Psoas muscle (tissue), 8 donors: ENCODE results near the gene GRID1. TPM values are rescaled to one million over a fixed set of nuclear protein-coding genes. Genes with fewer than 3 reads are reported as not detected.

Experiments
- ATAC-seq, 4 donors: fragments of 200-7000 bp; cut with Tn5 transposase; one replicate each; pipeline ENCODE4 v1.9.1; 2020; ENCODE audit warnings: moderate library complexity in 3 of 4, mild to moderate bottlenecking in 2 of 4
- DNase-seq, 2 donors: peaks; one replicate each; pipeline ENCODE4 v3.0.0-alpha.2; 2020
- H3K27ac ChIP-seq: fragments of 200-600 bp; one replicate; pipeline ENCODE4 v1.8.0; 2022
- H3K27me3 ChIP-seq, 3 donors: fragments of 200-600 bp in 1 of 3; one replicate each; pipeline versions ENCODE4 v1.6.1 to v1.8.0; 2013 to 2022; ENCODE audit warnings: low read length in 2 of 3, mild to moderate bottlenecking in 2 of 3, moderate library complexity in 1 of 3; ENCODE audit not compliant: insufficient read depth in 3 of 3
- H3K36me3 ChIP-seq, 2 donors: fragments of 200-600 bp in 1 of 2; one replicate each; pipeline versions ENCODE4 v1.6.1 to v1.8.0; 2013 to 2022; ENCODE audit warnings: low read depth in 1 of 2, mild to moderate bottlenecking in 1 of 2, moderate library complexity in 1 of 2; ENCODE audit not compliant: insufficient read depth in 1 of 2
- H3K4me1 ChIP-seq: fragments of 200-600 bp; one replicate; pipeline ENCODE4 v1.8.0; 2022
- H3K4me3 ChIP-seq: fragments of 200-600 bp; one replicate; pipeline ENCODE4 v1.8.0; 2022; ENCODE audit warnings: mild to moderate bottlenecking
- H3K9me3 ChIP-seq: fragments of 200-600 bp; one replicate; pipeline ENCODE4 v1.8.0; 2022
- CTCF ChIP-seq: fragments of 200-600 bp; IDR thresholded peaks from one replicate; pipeline ENCODE4 v1.8.0; 2022; ENCODE audit warnings: antibody characterized with exemption
- WGBS, 3 donors: extraction: QIAGEN DNeasy Blood & Tissue Kit; methylation state at CpG; one replicate each; pipeline versions ENCODE4 v1.1.6 to v1.1.7; 2013; 5-methylcytosine and 5-hydroxymethylcytosine counted together
- intact Hi-C, 2 donors: fragments of 100-400 bp; cut with DNase I; formaldehyde crosslinking; loops; one replicate each; pipeline versions ENCODE4 v1.11.0 to v1.14.2; 2022
- polyA plus RNA-seq, 3 donors: library from polyadenylated mRNA; stranded (reverse); fragments of 200-250 nt; gene quantifications; one replicate each; pipeline ENCODE4 v1.2.3, GENCODE V29; 2013
- total RNA-seq, 4 donors: library from RNA; stranded (reverse); fragmentation: NEBNext Ultra II Directional in 2 of 4; extraction: Animal tissue kit (Norgen Biotek cat#: 25700) in 2 of 4; gene quantifications; one replicate each; pipeline versions ENCODE4 v1.2.1 to v1.2.4, GENCODE V29; 2021 to 2023
- donor health status: healthy with polysubstance abuse.
- donor health status: DM: no; HTN: no; CAD: no; lungs with moderate emphysema.
- donor health status: Bipolar disorder and iron deficiency.
- donor health status: healthy.
- donor health status: DM: yes; HTN: yes; CAD: no.
- donor health status: DM: no; HTN: no; CAD: no.
- donor health status: DM: no; HTN: no; CAD: no.
- donor health status: DM: yes; HTN: yes; CAD: no.

The GRID1 gene
- total and polyA plus RNA-seq, 7 donors = 0.17 to 0.56 (median 0.24) TPM

GRCh38 chr10:86403183-86403797 is 36.7 kb upstream of the GRID1 start:
- intact Hi-C loops = no loop called here

GRCh38 chr10:86402283-86402941 is 35.8 kb upstream of the GRID1 start:
- Histone ChIP-seq H3K36me3 (no peaks in the 10 kb centered on the region), H3K9me3 (no peaks in the 10 kb centered on the region), H3K27ac (no peak overlapping the region), H3K4me1 (peaks cover 10% of the 10 kb centered on the region), H3K4me3 (no peak overlapping the region), H3K27me3 (no peaks in the 10 kb centered on the region)
- WGBS, 3 donors = 7 to 11% (median 10%) methylated on average over 18 of the region's 18 CpGs
- DNase-seq (no peak), ATAC-seq (no peak)
- no peak for TF ChIP-seq CTCF
- intact Hi-C loops = no loop called here

More at GRCh38 chr10:86403183-86403797, 36.7 kb upstream of the GRID1 start:
- H3K9me3 ChIP-seq = no peaks in the 10 kb centered on the region
- H3K4me1 ChIP-seq = peaks cover 10% of the 10 kb centered on the region
- WGBS, 3 donors = 44 to 54% (median 47%) methylated on average over 6 of the region's 6 CpGs
- no peak for TF ChIP-seq CTCF
- H3K36me3 ChIP-seq = no peaks in the 10 kb centered on the region
- H3K4me3 ChIP-seq = no peak overlapping the region
- DNase-seq (no peak), ATAC-seq (no peak)
- H3K27me3 ChIP-seq = no peaks in the 10 kb centered on the region
- H3K27ac ChIP-seq = no peak overlapping the region

GRCh38 chr10:86401588-86402282 is 35.1 kb upstream of the GRID1 start:
- intact Hi-C loops = loop anchor here in 1 of 2 donors (2.0 kb wide), 1 partner anchor 185 kb away; no protein-coding TSS in a partner anchor
- DNase-seq (peak in 1 of 2 donors; percentile 23), ATAC-seq (peak in 2 of 4 donors; percentile 8 to 10)
- no peak overlapping the region for H3K27ac ChIP-seq
- H3K36me3 ChIP-seq = no peaks in the 10 kb centered on the region
- TF ChIP-seq CTCF = no peak
- H3K27me3 ChIP-seq = no peaks in the 10 kb centered on the region
- WGBS, 3 donors = 17 to 24% (median 18%) methylated on average over 20 to 27 of the region's 27 CpGs
- peaks cover 10% of the 10 kb centered on the region for H3K4me1 ChIP-seq
- H3K9me3 ChIP-seq = no peaks in the 10 kb centered on the region
- H3K4me3 ChIP-seq = peak overlapping the region; percentile 75

GRCh38 chr10:86400705-86401587 is 34.4 kb upstream of the GRID1 start:
- Histone ChIP-seq H3K9me3 (no peaks in the 10 kb centered on the region), H3K27ac (peak overlapping the region; percentile 54), H3K4me1 (peaks cover 10% of the 10 kb centered on the region), H3K36me3 (no peaks in the 10 kb centered on the region), H3K27me3 (no peaks in the 10 kb centered on the region), H3K4me3 (peak overlapping the region; percentile 75)
- peak; percentile 36 to 64 (median 54) for ATAC-seq
- intact Hi-C loops = loop anchor here in 1 of 2 donors (2.0 kb wide), 1 partner anchor 186 kb away; no protein-coding TSS in a partner anchor
- TF ChIP-seq CTCF = no peak
- 1% methylated on average over 48 to 76 of the region's 76 CpGs for WGBS, 3 donors
- DNase-seq = peak; percentile 51 to 77
